HUES64 (cell line): Measurements from ENCODE around the gene GPATCH2.
"Not testable (repeated sequence)": the region's sequence is repeated elsewhere in the genome, so short reads cannot be mapped to it uniquely, and the experiment has no call there.

Source experiments
- H3K27ac ChIP-seq: 2 replicates; pipeline ENCODE4 v1.7.0; 2013; ENCODE audit warnings: low read depth, low read length, inconsistent platforms
- H3K27me3 ChIP-seq: 2 replicates; pipeline ENCODE4 v1.6.1; 2013; ENCODE audit warnings: mild to moderate bottlenecking, low read length; ENCODE audit not compliant: insufficient read depth
- H3K36me3 ChIP-seq: 2 replicates; pipeline ENCODE4 v1.6.1; 2013; ENCODE audit warnings: mild to moderate bottlenecking, low read length; ENCODE audit not compliant: insufficient read depth
- H3K4me1 ChIP-seq: 2 replicates; pipeline ENCODE4 v1.6.1; 2013; ENCODE audit warnings: mild to moderate bottlenecking, low read length, moderate library complexity; ENCODE audit not compliant: insufficient read depth
- H3K4me3 ChIP-seq: 2 replicates; pipeline ENCODE4 v1.5.1; 2013; ENCODE audit warnings: mild to moderate bottlenecking, low read length, moderate library complexity
- H3K9ac ChIP-seq: 2 replicates; pipeline ENCODE4 v1.6.1; 2013; ENCODE audit warnings: mild to moderate bottlenecking, low read depth, low read length
- H3K9me3 ChIP-seq: 2 replicates; pipeline ENCODE4 v1.6.1; 2013; ENCODE audit warnings: low read depth, low read length; ENCODE audit not compliant: insufficient read depth
- WGBS: fragments of 150-250, 120-280 bp; methylation state at CpG from one replicate; pipeline ENCODE4 v1.1.7; 2013; ENCODE audit warnings: missing lambda C conversion rate; 5-methylcytosine and 5-hydroxymethylcytosine counted together

Gene GPATCH2

DNA sequence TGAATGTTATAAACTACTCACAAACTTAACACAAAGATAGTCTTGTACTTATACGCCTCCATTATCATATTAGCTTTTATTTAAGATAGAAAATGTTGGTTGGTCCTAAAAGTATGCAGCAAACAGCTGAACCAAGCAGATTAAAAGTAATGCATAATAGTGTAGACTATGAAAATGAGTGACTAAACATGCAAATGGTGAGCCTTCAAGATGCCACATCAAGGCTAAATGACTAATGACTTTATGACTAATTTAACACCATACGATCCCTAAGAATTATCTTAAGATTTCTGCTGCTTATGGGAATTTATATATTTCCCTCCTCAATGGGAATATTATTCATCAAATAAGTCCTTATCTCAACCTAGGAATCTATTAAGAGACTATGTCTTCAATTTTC is 4.6 kb downstream of the GPATCH2 start:
- no peak overlapping the region for H3K9ac ChIP-seq
- H3K27ac ChIP-seq, result no peak overlapping the region
- no CpG with 5 or more reads among the region's 2 CpGs for WGBS
- H3K9me3 ChIP-seq, result no peaks in the 10 kb centered on the region
- H3K4me3 ChIP-seq, result no peak overlapping the region
- no peaks in the 10 kb centered on the region for H3K27me3 ChIP-seq
- H3K36me3 ChIP-seq, result no peaks in the 10 kb centered on the region
- H3K4me1 ChIP-seq, result peaks cover 14% of the 10 kb centered on the region

DNA sequence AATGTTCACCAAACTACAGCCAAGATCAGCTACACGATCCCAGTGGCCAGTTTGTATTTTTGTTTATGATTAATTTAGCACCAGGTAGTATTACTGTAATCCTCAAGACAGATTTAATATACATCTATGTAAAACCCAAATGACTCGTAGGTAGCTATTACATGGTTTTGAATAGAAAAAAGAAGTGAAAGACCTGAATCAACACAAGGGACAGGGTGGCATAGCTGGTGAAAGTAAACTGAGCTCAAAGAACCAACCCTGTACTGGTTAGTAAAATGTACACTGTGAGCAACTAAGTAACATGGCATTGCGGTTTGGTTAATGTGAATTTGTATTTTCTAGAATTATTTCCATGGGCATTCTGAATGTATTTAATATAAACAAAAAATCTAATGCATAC is 8.8 kb downstream of the GPATCH2 start:
- peaks cover 16% of the 10 kb centered on the region for H3K36me3 ChIP-seq
- 100% methylated on average over 1 of the region's 3 CpGs for WGBS

DNA sequence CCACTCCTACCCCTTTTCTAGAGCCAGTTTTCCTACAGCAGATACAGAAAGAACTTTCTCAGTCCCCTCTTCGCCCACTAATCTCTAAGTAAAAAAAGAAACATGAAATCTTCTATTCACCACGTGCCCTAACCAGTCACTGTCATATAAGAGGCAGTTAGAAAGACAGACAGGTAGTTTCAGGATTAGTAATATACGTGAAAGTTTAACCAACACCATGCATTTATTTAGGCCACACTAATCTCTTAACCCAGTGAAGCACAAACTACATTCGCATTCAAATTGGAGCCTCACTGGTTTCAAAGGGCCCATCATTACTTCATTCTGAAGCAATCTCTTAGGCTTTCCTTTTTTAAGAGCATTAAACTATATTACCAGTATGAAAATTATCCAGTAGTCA is 10.1 kb downstream of the GPATCH2 start:
- peaks cover 16% of the 10 kb centered on the region for H3K4me1 ChIP-seq
- no peaks in the 10 kb centered on the region for H3K9me3 ChIP-seq
- 71% methylated on average over 4 of the region's 4 CpGs for WGBS
- H3K36me3 ChIP-seq, result peaks cover 16% of the 10 kb centered on the region
- H3K27me3 ChIP-seq, result no peaks in the 10 kb centered on the region
- H3K4me3 ChIP-seq, result no peak overlapping the region
- no peak overlapping the region for H3K9ac ChIP-seq
- H3K27ac ChIP-seq, result peak overlapping the region; percentile 18; the same call in 1 of the 2 replicates

More for the DNA sequence above, 8.8 kb downstream of the GPATCH2 start:
- no peak overlapping the region for H3K4me3 ChIP-seq
- H3K9me3 ChIP-seq, result no peaks in the 10 kb centered on the region
- H3K9ac ChIP-seq, result no peak overlapping the region
- H3K4me1 ChIP-seq, result peaks cover 16% of the 10 kb centered on the region
- H3K27me3 ChIP-seq, result no peaks in the 10 kb centered on the region
- H3K27ac ChIP-seq, result no peak overlapping the region

DNA sequence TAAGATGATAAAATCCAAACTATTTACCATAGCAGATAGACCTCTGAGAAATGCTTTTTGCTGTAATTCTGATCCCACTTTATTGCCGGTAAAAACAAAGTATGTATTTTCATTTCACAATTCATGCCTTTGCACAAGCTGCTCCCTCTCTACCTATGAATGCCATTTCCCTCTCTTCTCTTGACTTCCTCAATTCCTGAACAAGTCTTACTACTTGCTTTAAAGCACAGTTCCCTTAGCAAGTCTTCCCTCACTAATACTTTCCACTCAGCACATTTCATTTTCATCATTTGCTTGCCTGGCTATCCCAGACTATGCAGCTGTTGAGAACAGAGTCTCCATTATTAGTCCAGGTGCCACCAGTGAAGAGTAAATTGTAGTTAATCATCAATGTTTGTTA is 13.8 kb downstream of the GPATCH2 start:
- H3K27me3 ChIP-seq, result no peaks in the 10 kb centered on the region
- no peaks in the 10 kb centered on the region for H3K9me3 ChIP-seq
- no peak overlapping the region for H3K9ac ChIP-seq
- H3K4me3 ChIP-seq, result no peak overlapping the region
- WGBS, result 97% methylated on average over 1 of the region's 1 CpG
- H3K4me1 ChIP-seq, result peaks cover 16% of the 10 kb centered on the region
- peaks cover 28% of the 10 kb centered on the region for H3K36me3 ChIP-seq
- H3K27ac ChIP-seq, result no peak overlapping the region

DNA sequence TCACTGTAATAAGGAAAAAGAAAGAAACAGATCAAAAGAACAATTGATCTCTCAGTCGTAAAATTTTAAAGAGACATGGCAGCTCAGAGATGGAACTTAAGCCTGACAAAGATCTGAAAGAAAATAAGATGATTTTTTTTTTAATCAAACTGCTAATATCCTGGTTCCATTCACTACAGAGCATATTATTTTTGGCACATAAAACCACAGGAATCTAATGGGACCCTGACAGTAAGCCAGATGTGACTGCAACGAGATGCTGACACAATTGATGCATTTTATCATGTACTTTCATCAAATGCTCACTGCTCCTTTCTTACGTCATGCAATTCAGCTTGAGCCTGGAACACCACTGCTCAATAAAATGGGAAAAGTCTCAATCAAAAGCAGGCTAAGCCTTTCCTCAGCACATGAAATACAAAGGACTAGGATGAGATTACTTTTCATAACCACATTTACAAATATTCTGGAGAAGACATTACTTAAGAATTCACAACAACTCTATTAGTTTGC is 16.6 kb downstream of the GPATCH2 start:
- Histone ChIP-seq H3K4me3 (no peak overlapping the region), H3K9ac (no peak overlapping the region), H3K9me3 (no peaks in the 10 kb centered on the region), H3K27ac (no peak overlapping the region), H3K27me3 (no peaks in the 10 kb centered on the region), H3K4me1 (no peaks in the 10 kb centered on the region), H3K36me3 (peaks cover 43% of the 10 kb centered on the region)
- 86% methylated on average over 3 of the region's 3 CpGs for WGBS

DNA sequence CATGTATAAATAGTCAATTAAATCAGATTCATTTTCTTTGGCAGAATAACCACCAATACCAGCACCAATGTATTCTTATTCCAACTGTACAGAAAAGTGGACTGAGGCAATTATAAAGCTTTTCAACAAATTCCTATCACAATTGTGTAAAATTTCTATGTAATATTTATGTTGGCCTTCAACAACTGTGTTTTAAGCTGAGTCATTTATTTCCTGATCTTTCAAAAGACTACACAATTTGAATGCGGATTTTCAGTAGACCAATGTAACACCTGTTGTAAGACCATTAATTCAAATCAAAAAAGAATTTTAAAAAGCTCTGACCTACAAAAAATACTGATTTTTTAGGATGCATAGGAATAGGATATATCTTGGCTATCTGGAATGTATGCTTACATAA is 25.5 kb downstream of the GPATCH2 start:
- no peak overlapping the region for H3K4me3 ChIP-seq
- H3K9ac ChIP-seq, result no peak overlapping the region
- H3K27ac ChIP-seq, result no peak overlapping the region
- WGBS, result 95% methylated on average over 1 of the region's 1 CpG
- H3K27me3 ChIP-seq, result no peaks in the 10 kb centered on the region
- H3K36me3 ChIP-seq, result peaks cover 31% of the 10 kb centered on the region
- H3K9me3 ChIP-seq, result no peaks in the 10 kb centered on the region
- no peaks in the 10 kb centered on the region for H3K4me1 ChIP-seq

DNA sequence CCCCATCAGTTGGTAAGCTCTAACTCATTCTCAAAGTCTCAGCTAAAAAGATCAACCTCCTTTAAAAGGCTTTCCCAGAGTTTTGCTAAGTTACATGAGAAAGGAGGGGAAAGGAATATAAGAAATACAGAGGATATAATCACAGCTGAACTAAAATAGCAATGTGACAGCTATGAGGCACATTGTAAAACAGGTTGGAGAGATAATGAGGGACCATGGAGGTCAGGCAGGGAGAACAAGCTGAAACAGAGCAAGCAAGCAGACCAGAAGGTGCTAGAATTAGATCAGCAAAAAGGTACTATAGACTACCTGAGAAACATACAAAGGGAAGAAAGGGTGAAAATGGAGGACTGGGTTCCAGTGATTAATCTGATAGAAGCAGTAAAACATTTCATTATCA is 28.5 kb downstream of the GPATCH2 start:
- Histone ChIP-seq H3K36me3 (peaks cover 16% of the 10 kb centered on the region), H3K9ac (no peak overlapping the region), H3K27ac (no peak overlapping the region), H3K9me3 (no peaks in the 10 kb centered on the region), H3K4me1 (no peaks in the 10 kb centered on the region), H3K4me3 (no peak overlapping the region), H3K27me3 (no peaks in the 10 kb centered on the region)

DNA sequence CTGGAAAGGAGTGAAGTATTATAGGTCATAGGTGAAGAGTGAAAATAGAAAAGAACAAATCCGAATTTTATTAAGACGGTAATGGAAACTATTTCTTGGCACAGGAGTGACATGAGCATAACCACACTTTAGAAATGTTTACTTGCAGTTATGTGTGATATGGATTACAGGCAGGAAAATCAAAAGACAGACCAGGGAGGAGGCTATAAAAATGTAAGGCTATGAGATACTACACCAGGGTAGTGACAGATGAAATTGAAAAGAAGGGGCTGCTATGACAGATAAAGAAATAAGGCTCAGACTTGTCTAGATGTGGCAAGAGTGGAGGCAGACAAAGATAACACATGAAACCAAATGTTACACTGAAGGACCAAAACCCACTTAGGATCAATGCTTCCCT is 31.7 kb downstream of the GPATCH2 start:
- Histone ChIP-seq H3K9me3 (no peaks in the 10 kb centered on the region), H3K36me3 (0 out of 2 replicates have a peak, but pooled peaks cover 5% of the 10 kb centered on the region), H3K4me1 (no peaks in the 10 kb centered on the region), H3K4me3 (no peak overlapping the region), H3K27me3 (no peaks in the 10 kb centered on the region), H3K27ac (no peak overlapping the region), H3K9ac (no peak overlapping the region)
- 87% methylated on average over 2 of the region's 2 CpGs for WGBS

DNA sequence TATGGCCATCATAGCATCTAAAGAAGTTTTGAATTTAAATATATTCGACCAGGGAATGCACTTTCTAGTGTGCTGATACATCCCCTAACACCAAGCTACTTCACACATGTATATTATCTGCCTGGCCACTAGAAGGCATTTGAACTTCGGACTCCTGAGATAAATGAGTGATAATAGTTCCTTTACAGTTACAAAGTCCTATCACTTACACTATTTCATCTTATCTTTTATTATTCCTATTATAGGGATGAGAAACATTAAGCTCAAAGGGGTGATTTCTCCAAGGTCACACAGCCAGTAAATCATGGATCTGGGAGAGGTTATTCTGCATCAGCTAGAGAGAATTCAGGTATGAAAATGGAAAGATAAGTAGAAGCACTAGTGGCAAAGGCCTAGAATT is 40.3 kb downstream of the GPATCH2 start:
- Histone ChIP-seq H3K27ac (no peak overlapping the region), H3K9ac (no peak overlapping the region), H3K27me3 (no peaks in the 10 kb centered on the region), H3K9me3 (no peaks in the 10 kb centered on the region), H3K4me1 (no peaks in the 10 kb centered on the region), H3K36me3 (0 out of 2 replicates have a peak, but pooled peaks cover 5% of the 10 kb centered on the region), H3K4me3 (no peak overlapping the region)
- 100% methylated on average over 1 of the region's 2 CpGs for WGBS

DNA sequence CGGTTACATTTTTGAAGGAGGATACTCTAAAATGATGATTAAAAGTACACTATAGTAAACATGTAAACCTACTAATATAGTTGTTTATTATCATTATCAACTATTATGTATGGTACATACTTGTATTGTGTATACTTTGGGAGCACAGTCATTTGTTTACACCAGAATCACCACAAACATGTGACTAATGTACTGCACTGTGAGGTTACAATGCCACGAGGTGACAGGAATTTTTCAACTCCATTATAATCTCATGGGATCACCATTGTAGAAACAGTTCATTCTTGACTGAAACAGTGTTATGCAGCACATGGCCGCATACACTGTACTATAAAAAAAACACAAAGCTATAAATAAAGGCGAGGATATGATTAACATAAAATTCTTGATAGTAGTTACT is 44.3 kb downstream of the GPATCH2 start:
- H3K36me3 ChIP-seq, result 0 out of 2 replicates have a peak, but pooled peaks cover 6% of the 10 kb centered on the region
- 94% methylated on average over 3 of the region's 4 CpGs for WGBS

DNA sequence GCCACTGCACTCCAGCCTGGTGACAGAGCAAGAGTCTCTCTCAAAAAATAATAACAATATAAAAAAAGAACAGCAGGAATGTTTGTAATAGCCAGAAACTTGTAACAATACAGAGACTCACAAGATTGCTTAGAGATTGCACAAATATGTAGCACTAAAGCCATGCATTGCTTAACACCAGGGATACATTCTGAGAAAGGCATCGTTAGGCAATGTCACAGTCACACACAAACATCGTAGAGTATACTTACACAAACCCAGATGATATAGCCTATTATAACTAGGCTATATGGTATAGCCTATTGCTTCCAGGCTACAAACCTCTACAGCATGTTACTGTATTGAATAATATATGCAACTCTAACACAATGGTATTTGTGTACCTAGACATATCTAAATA is 45.3 kb downstream of the GPATCH2 start:
- WGBS, result 96% methylated on average over 2 of the region's 2 CpGs
- no peaks in the 10 kb centered on the region for H3K27me3 ChIP-seq

More for the DNA sequence above, 44.3 kb downstream of the GPATCH2 start:
- no peak overlapping the region for H3K27ac ChIP-seq
- H3K9ac ChIP-seq, result no peak overlapping the region
- H3K4me3 ChIP-seq, result no peak overlapping the region
- H3K9me3 ChIP-seq, result no peaks in the 10 kb centered on the region
- H3K27me3 ChIP-seq, result no peaks in the 10 kb centered on the region
- no peaks in the 10 kb centered on the region for H3K4me1 ChIP-seq

DNA sequence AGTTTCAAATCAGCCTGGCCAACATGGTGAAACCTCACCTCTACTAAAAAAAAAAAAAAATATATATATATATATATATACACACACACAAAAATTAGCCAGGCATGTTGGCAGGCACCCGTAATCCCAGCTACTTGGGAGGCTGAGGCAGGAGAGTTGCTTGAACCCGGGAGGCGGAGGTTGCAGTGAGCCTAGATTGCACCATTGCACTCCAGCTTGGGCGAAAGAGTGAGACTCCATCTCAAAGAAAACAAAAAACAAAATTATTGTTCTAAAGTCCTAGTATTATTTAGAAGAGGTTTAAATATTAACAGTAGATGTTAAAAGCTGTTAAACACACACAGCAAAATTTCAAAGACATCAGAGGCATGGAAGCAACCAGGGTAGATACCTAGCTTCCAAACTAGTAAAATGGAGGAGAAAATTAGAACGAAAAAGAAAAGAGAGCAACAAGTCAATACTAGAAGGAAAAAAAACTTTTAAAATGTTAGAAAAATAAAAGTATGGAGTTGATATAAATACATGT is 46.5 kb downstream of the GPATCH2 start:
- not testable (repeated sequence) for H3K27ac ChIP-seq, H3K9me3 ChIP-seq, H3K4me3 ChIP-seq, H3K4me1 ChIP-seq, H3K27me3 ChIP-seq, H3K36me3 ChIP-seq, H3K9ac ChIP-seq
- 96% methylated on average over 4 of the region's 5 CpGs for WGBS

More for the DNA sequence above, 45.3 kb downstream of the GPATCH2 start:
- Histone ChIP-seq H3K4me1 (no peaks in the 10 kb centered on the region), H3K9me3 (no peaks in the 10 kb centered on the region), H3K4me3 (no peak overlapping the region), H3K27ac (no peak overlapping the region), H3K36me3 (0 out of 2 replicates have a peak, but pooled peaks cover 6% of the 10 kb centered on the region), H3K9ac (no peak overlapping the region)
